IMR-90 (cell line): Measurements from ENCODE around the gene TBCK. TPM values are rescaled to one million over a fixed set of nuclear protein-coding genes. Genes with fewer than 3 reads are reported as not detected.

ENCODE experiments used
- ATAC-seq: fragments of 200-7000 bp; cut with Tn5 transposase; 2 replicates; pipeline ENCODE4 v1.9.1; 2020; ENCODE audit warnings: low read depth, mild to moderate bottlenecking, moderate library complexity
- BruUV-seq: library from RNA; stranded (reverse); fragments of 400-500 nt; replicated peaks from 2 replicates; lab custom pipeline; 2021; lab: Mats Ljungman, UMichigan
- CTCF ChIA-PET: fragments of 300-600 bp; formaldehyde crosslinking; extraction: SDS; loops from one replicate; lab custom pipeline; 2021; ENCODE audit warnings: antibody characterized with exemption; lab: Yijun Ruan, JAX
- POLR2A ChIA-PET: fragments of 300-600 bp; sonication (Branson Sonifier 250); formaldehyde crosslinking; loops from one replicate; lab custom pipeline; 2022; ENCODE audit warnings: antibody characterized with exemption; ENCODE audit not compliant: unreplicated experiment; lab: Charles Lee
- DNase-seq: peaks from one replicate; pipeline ENCODE4 v3.0.0; 2013
- H2AFZ ChIP-seq: replicated peaks from 2 replicates; pipeline ENCODE3; 2013; ENCODE audit warnings: low read length, mild to moderate bottlenecking; ENCODE audit not compliant: poor library complexity
- H2AK5ac ChIP-seq: 2 replicates; pipeline ENCODE4 v1.6.1; 2013; ENCODE audit warnings: low read depth, low read length, inconsistent platforms
- H2AK9ac ChIP-seq: replicated peaks from 2 replicates; pipeline ENCODE3; 2013; ENCODE audit warnings: mild to moderate bottlenecking, low read depth, low read length, moderate library complexity; ENCODE audit not compliant: poor library complexity
- H2BK120ac ChIP-seq: 2 replicates; pipeline ENCODE4 v1.6.1; 2013; ENCODE audit warnings: low read depth, low read length, inconsistent platforms
- H2BK15ac ChIP-seq: 3 replicates; pipeline ENCODE4 v1.6.1; 2013; ENCODE audit warnings: low read depth, low read length, inconsistent platforms
- H2BK20ac ChIP-seq: 2 replicates; pipeline ENCODE4 v1.6.1; 2013; ENCODE audit warnings: low read depth, mild to moderate bottlenecking, inconsistent platforms, low read length, moderate library complexity
- H2BK5ac ChIP-seq: 2 replicates; pipeline ENCODE4 v1.6.1; 2013; ENCODE audit warnings: mild to moderate bottlenecking, low read depth, low read length, inconsistent platforms; ENCODE audit not compliant: poor library complexity, severe bottlenecking
- H3K14ac ChIP-seq: replicated peaks from 2 replicates; pipeline ENCODE4 v1.6.1; 2013; ENCODE audit warnings: low read depth, low read length, inconsistent platforms
- H3K18ac ChIP-seq: 2 replicates; pipeline ENCODE4 v1.6.1; 2013; ENCODE audit warnings: low read depth, low read length, control low read depth
- H3K23ac ChIP-seq: 2 replicates; pipeline ENCODE4 v1.6.1; 2013; ENCODE audit warnings: low read depth, low read length, inconsistent platforms
- H3K27ac ChIP-seq: 2 replicates; pipeline ENCODE4 v1.5.1; 2013; ENCODE audit warnings: mild to moderate bottlenecking, control low read depth, low read length; ENCODE audit not compliant: insufficient read depth
- H3K27me3 ChIP-seq: 2 replicates; pipeline ENCODE4 v1.6.1; 2013; ENCODE audit warnings: low read length; ENCODE audit not compliant: control insufficient read depth, insufficient read depth
- H3K36me3 ChIP-seq: 2 replicates; pipeline ENCODE4 v1.6.1; 2013; ENCODE audit warnings: low read length, mixed read lengths; ENCODE audit not compliant: control insufficient read depth, insufficient read depth
- H3K4ac ChIP-seq: 2 replicates; pipeline ENCODE4 v1.6.1; 2013; ENCODE audit warnings: low read depth, low read length, inconsistent platforms
- H3K4me1 ChIP-seq: 2 replicates; pipeline ENCODE4 v1.6.1; 2013; ENCODE audit warnings: low read length, mixed read lengths; ENCODE audit not compliant: control insufficient read depth, insufficient read depth
- H3K4me2 ChIP-seq: 2 replicates; pipeline ENCODE4 v1.6.1; 2013; ENCODE audit warnings: low read depth, mild to moderate bottlenecking, control low read depth, low read length, moderate library complexity
- H3K4me3 ChIP-seq: 2 replicates; pipeline ENCODE4 v1.5.1; 2013; ENCODE audit warnings: low read depth, mild to moderate bottlenecking, control low read depth, low read length, moderate library complexity; ENCODE audit not compliant: insufficient read depth
- H3K56ac ChIP-seq: 2 replicates; pipeline ENCODE4 v1.6.1; 2013; ENCODE audit warnings: low read length, inconsistent platforms; ENCODE audit not compliant: insufficient read depth; ENCODE audit errors: extremely low read depth
- H3K79me1 ChIP-seq, 2 experiments: 2 replicates each; pipeline ENCODE4 v1.6.1; 2013; ENCODE audit warnings: low read length in 2 of 2, inconsistent platforms in 1 of 2, low read depth in 1 of 2
- H3K9ac ChIP-seq: 2 replicates; pipeline ENCODE4 v1.6.1; 2013; ENCODE audit warnings: low read depth, low read length, control low read depth
- H3K9me1 ChIP-seq: 2 replicates; pipeline ENCODE4 v1.6.1; 2013; ENCODE audit warnings: low read length, inconsistent platforms; ENCODE audit not compliant: insufficient read depth
- H3K9me3 ChIP-seq: 2 replicates; pipeline ENCODE4 v1.6.1; 2013; ENCODE audit warnings: low read length; ENCODE audit not compliant: control insufficient read depth, insufficient read depth
- H4K20me1 ChIP-seq: 2 replicates; pipeline ENCODE4 v1.6.1; 2013; ENCODE audit warnings: low read length, inconsistent platforms; ENCODE audit not compliant: insufficient read depth
- H4K5ac ChIP-seq: 2 replicates; pipeline ENCODE4 v1.6.1; 2013; ENCODE audit warnings: mild to moderate bottlenecking, low read depth, low read length, control low read depth
- H4K8ac ChIP-seq, 2 experiments: 2 replicates each; pipeline ENCODE4 v1.6.1; 2013; ENCODE audit warnings: low read depth in 2 of 2, low read length in 2 of 2, control low read depth in 1 of 2, inconsistent platforms in 1 of 2
- H4K91ac ChIP-seq: 2 replicates; pipeline ENCODE4 v1.6.1; 2013; ENCODE audit warnings: low read depth, low read length, inconsistent platforms; ENCODE audit not compliant: insufficient read depth
- BHLHE40 ChIP-seq: fragments of 150-350 bp; IDR thresholded peaks from 2 replicates; pipeline ENCODE4 v1.6.1; 2016; ENCODE audit warnings: mild to moderate bottlenecking, low read depth, low read length
- CEBPB ChIP-seq: IDR thresholded peaks from 2 replicates; pipeline ENCODE4 v1.6.1; 2012; ENCODE audit warnings: low read depth, low read length, improper control_type of control experiment
- CHD1 ChIP-seq: IDR thresholded peaks from 2 replicates; pipeline ENCODE4 v1.6.1; 2012; ENCODE audit warnings: low read depth, low read length, improper control_type of control experiment
- FOS ChIP-seq: fragments of 150-350 bp; IDR thresholded peaks from 2 replicates; pipeline ENCODE4 v1.6.1; 2016; ENCODE audit warnings: low read depth, low read length
- MAFK ChIP-seq: IDR thresholded peaks from 2 replicates; pipeline ENCODE4 v1.6.1; 2012; ENCODE audit warnings: low read depth, low read length, improper control_type of control experiment
- MAZ ChIP-seq: IDR thresholded peaks from 2 replicates; pipeline ENCODE4 v1.6.1; 2012; ENCODE audit warnings: low read depth, mild to moderate bottlenecking, low read length, improper control_type of control experiment, moderate library complexity, borderline replicate concordance
- MXI1 ChIP-seq: IDR thresholded peaks from 2 replicates; pipeline ENCODE4 v1.6.1; 2012; ENCODE audit warnings: low read depth, mild to moderate bottlenecking, low read length, moderate library complexity, borderline replicate concordance
- NFE2L2 ChIP-seq: fragments of 150-350 bp; IDR thresholded peaks from 2 replicates; pipeline ENCODE4 v1.6.1; 2016; ENCODE audit warnings: low read depth, mild to moderate bottlenecking, low read length
- POLR2A ChIP-seq: IDR thresholded peaks from 2 replicates; pipeline ENCODE4 v1.6.1; 2012; ENCODE audit warnings: mild to moderate bottlenecking, low read depth, low read length
- RAD21 ChIP-seq: IDR thresholded peaks from 2 replicates; pipeline ENCODE4 v1.6.1; 2012; ENCODE audit warnings: low read length, improper control_type of control experiment
- RCOR1 ChIP-seq: IDR thresholded peaks from 2 replicates; pipeline ENCODE4 v1.6.1; 2012; ENCODE audit warnings: mild to moderate bottlenecking, low read length, improper control_type of control experiment; ENCODE audit not compliant: insufficient replicate concordance
- RFX5 ChIP-seq: IDR thresholded peaks from 2 replicates; pipeline ENCODE4 v1.8.0; 2012; ENCODE audit warnings: low read depth, mild to moderate bottlenecking, low read length, moderate library complexity
- SMC3 ChIP-seq: fragments of 150-350 bp; IDR thresholded peaks from 2 replicates; pipeline ENCODE4 v1.6.1; 2016; ENCODE audit warnings: low read depth, mild to moderate bottlenecking, antibody characterized with exemption, low read length, moderate library complexity
- WGBS, 2 experiments: methylation state at CpG; one replicate each; pipeline versions ENCODE4 v1.1.5 to v1.1.7; 2013; ENCODE audit warnings: missing lambda C conversion rate in 2 of 2; ENCODE audit not compliant: insufficient read length in 1 of 2; ENCODE audit errors: extremely low coverage in 2 of 2; 5-methylcytosine and 5-hydroxymethylcytosine counted together
- dilution Hi-C: fragments of 300-500 bp; cut with HindIII; formaldehyde crosslinking; loops from one replicate; pipeline ENCODE4 v1.14.3; 2018; ENCODE audit warnings: low sequenced_read_pairs; ENCODE audit not compliant: unreplicated experiment
- in situ Hi-C: fragments of 300-500 bp; cut with MboI; formaldehyde crosslinking; loops from 3 replicates; pipeline ENCODE4 v1.14.3; 2019; ENCODE audit warnings: low sequenced_read_pairs, inconsistent platforms, mixed read lengths
- intact Hi-C: fragments of 100-400 bp; cut with micrococcal nuclease; formaldehyde crosslinking; loops from 2 replicates; pipeline ENCODE4 v1.10.0; 2022
- polyA plus RNA-seq, 3 experiments: library from polyadenylated mRNA; depleted of rRNA; stranded (reverse); fragments of >200 nt; gene quantifications; 2 replicates each; pipeline ENCODE4 v1.2.3, GENCODE V29; 2012; ENCODE audit warnings: low replicate concordance in 1 of 3
- total RNA-seq: library from RNA; depleted of rRNA; stranded (reverse); fragments of >200 nt; gene quantifications from 2 replicates; pipeline ENCODE4 v1.2.3, GENCODE V29; 2012
- TF ChIP-seq, protein P1 (sequence below): fragments of 150-350 bp; IDR thresholded peaks from 2 replicates; pipeline ENCODE4 v1.6.1; 2017; ENCODE audit warnings: mild to moderate bottlenecking, antibody characterized with exemption, low read length, low read depth
- TF ChIP-seq, protein P2 (sequence below): conservative IDR thresholded peaks from 2 replicates; pipeline ENCODE4 v1.5.1; 2012; ENCODE audit warnings: mild to moderate bottlenecking, low read depth, low read length, improper control_type of control experiment
- TF ChIP-seq, protein P3 (sequence below): fragments of 150-350 bp; IDR thresholded peaks from 2 replicates; pipeline ENCODE4 v1.6.1; 2016; ENCODE audit warnings: low read depth, mild to moderate bottlenecking, low read length, moderate library complexity, borderline replicate concordance

Gene TBCK
- total and polyA plus RNA-seq, 2 of the 4 experiments (the other 2 are of a cell fraction), result 10.7 to 29.9 TPM

DNA sequence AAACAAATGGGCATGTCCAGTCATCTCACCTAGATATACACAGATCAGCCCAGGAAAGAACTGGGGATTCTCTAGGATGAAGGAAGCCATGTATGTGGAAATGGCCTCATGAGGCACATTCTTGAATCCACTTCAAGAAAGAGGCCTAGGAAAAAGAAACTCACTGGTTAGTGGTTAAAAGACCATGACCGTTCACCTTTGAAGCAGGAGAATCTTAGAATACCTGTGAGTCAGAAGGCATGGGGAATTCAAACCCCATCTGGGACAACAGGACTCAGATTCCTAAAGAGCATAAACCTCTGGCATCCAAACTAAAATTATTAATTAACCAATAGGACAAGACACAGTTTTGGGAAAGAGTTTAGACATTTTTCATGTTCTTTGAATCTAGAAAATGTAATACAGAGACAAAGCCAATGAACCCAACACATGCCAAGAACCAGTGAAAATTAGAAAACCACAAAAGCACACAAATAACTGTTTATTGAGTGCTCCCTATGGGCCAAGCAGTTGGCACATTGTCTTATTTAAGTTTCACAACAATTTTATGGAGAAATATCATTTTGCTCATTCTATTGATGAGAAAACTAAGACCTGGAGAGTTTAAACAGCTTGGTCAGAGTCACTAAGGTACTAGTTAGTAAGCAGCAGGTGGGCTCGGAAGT is 323.2 kb downstream of the TBCK start:
- dilution Hi-C loops, result no loop called here
- peaks cover 1% of the 10 kb centered on the region; the same call in 1 of the 2 replicates for H3K9me3 ChIP-seq
- H3K9me1 ChIP-seq, result no peaks in the 10 kb centered on the region
- H2BK5ac ChIP-seq, result no peak overlapping the region
- H3K56ac ChIP-seq, result no peak overlapping the region
- no peak overlapping the region for H4K91ac ChIP-seq
- H3K4me3 ChIP-seq, result no peak overlapping the region
- ChIA-PET CTCF (no interaction called here), POLR2A (no interaction called here)
- no TSS peak for BruUV-seq
- no peak overlapping the region for H3K4me2 ChIP-seq
- in situ Hi-C loops, result no loop called here
- no peak overlapping the region for H4K8ac ChIP-seq
- H4K20me1 ChIP-seq, result no peaks in the 10 kb centered on the region
- no peak overlapping the region for H4K5ac ChIP-seq
- WGBS, 2 experiments, result 100% methylated on average over 1 of the region's 2 CpGs; no CpG with 5 or more reads in 1 of the 2 experiments
- H2BK15ac ChIP-seq, result no peak overlapping the region
- H2BK120ac ChIP-seq, result no peak overlapping the region
- no peak overlapping the region for H2AK5ac ChIP-seq
- ATAC-seq (no peak), DNase-seq (no peak)
- no peak overlapping the region for H3K4ac ChIP-seq
- no peak overlapping the region for H2AK9ac ChIP-seq
- no peak overlapping the region for H2AFZ ChIP-seq
- no peak overlapping the region for H3K18ac ChIP-seq
- H2BK20ac ChIP-seq, result no peak overlapping the region
- H3K27me3 ChIP-seq, result peaks cover 2% of the 10 kb centered on the region; the same call in 1 of the 2 replicates
- no peaks in the 10 kb centered on the region for H3K4me1 ChIP-seq
- H3K27ac ChIP-seq, result no peak overlapping the region
- intact Hi-C loops, result no loop called here
- no peak overlapping the region for H3K9ac ChIP-seq
- H3K23ac ChIP-seq, result no peak overlapping the region
- no peak overlapping the region for H3K14ac ChIP-seq
- TF ChIP-seq, protein P1, sequence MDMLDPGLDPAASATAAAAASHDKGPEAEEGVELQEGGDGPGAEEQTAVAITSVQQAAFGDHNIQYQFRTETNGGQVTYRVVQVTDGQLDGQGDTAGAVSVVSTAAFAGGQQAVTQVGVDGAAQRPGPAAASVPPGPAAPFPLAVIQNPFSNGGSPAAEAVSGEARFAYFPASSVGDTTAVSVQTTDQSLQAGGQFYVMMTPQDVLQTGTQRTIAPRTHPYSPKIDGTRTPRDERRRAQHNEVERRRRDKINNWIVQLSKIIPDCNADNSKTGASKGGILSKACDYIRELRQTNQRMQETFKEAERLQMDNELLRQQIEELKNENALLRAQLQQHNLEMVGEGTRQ, result no peak
- TF ChIP-seq, protein P2, sequence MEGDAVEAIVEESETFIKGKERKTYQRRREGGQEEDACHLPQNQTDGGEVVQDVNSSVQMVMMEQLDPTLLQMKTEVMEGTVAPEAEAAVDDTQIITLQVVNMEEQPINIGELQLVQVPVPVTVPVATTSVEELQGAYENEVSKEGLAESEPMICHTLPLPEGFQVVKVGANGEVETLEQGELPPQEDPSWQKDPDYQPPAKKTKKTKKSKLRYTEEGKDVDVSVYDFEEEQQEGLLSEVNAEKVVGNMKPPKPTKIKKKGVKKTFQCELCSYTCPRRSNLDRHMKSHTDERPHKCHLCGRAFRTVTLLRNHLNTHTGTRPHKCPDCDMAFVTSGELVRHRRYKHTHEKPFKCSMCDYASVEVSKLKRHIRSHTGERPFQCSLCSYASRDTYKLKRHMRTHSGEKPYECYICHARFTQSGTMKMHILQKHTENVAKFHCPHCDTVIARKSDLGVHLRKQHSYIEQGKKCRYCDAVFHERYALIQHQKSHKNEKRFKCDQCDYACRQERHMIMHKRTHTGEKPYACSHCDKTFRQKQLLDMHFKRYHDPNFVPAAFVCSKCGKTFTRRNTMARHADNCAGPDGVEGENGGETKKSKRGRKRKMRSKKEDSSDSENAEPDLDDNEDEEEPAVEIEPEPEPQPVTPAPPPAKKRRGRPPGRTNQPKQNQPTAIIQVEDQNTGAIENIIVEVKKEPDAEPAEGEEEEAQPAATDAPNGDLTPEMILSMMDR, result no peak
- TF ChIP-seq BHLHE40, result no peak
- no peak for TF ChIP-seq RAD21
- TF ChIP-seq, protein P3, sequence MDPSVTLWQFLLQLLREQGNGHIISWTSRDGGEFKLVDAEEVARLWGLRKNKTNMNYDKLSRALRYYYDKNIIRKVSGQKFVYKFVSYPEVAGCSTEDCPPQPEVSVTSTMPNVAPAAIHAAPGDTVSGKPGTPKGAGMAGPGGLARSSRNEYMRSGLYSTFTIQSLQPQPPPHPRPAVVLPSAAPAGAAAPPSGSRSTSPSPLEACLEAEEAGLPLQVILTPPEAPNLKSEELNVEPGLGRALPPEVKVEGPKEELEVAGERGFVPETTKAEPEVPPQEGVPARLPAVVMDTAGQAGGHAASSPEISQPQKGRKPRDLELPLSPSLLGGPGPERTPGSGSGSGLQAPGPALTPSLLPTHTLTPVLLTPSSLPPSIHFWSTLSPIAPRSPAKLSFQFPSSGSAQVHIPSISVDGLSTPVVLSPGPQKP, result no peak
- TF ChIP-seq CHD1, result no peak
- TF ChIP-seq NFE2L2, result no peak
- TF ChIP-seq CEBPB, result no peak
- no peak for TF ChIP-seq FOS
- TF ChIP-seq POLR2A, result no peak
- no peak for TF ChIP-seq MAFK
- TF ChIP-seq MXI1, result no peak
- no peak for TF ChIP-seq MAZ
- no peak for TF ChIP-seq SMC3
- TF ChIP-seq RCOR1, result no peak
- TF ChIP-seq RFX5, result no peak
- no peaks in the 10 kb centered on the region for H3K79me1 ChIP-seq
- H3K36me3 ChIP-seq, result no peaks in the 10 kb centered on the region
